Measurements from ENCODE around the gene ZNF783. TPM values are rescaled to one million over a fixed set of nuclear protein-coding genes. Genes with fewer than 3 reads are reported as not detected.

The ZNF783 gene
- polyA plus RNA-seq, 1 donor (not counting 4 experiments of a cell fraction or from before 2014, with no cell fraction given): 4.2 TPM

DNA sequence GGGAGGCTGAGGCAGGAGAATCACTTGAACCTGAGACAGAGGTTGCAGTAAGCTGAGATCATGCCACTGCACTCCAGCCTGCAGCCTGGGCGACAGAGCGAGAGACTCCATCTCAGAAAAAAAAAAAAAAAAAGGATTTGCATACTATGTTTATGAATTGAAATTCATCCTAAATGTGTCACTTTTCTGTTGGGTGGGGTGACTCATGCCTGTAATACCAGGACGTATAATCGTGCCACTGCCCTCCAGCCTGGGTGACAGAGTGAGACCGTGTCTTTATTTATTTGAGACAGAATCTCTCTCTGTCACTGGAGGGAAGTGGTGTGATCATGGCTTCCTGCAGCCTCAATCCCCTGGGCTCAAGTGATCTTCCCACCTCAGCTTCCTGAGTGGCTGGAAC, 16.8 kb upstream of the ZNF783 start:
- no peaks in the 10 kb centered on the region for H3K9me1 ChIP-seq (ENCODE audit: control insufficient read depth, extremely low read depth, insufficient read depth, low read length)
- FAIRE-seq: no peak

DNA sequence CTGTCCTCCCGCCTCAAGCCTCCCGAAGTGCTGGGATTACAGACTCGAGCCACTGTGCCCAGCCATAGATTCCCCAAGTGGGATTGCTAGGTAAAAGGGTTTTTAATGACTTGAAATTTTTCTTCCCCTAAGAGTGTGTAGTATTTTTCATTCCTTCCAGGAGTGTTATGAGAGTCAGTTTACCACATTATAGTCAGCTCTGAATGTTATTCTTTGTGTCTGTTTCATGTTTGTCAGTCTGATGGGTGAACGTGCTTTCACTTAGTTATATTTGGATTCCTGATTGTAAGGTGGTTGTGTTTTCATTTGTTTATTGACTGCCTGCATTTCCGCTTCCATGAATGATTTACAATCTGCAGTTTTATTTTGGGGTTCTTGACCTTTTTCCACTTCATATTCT, 16.3 kb upstream of the ZNF783 start:
- Histone ChIP-seq H4K20me1 (ENCODE audit: control insufficient read depth, extremely low read depth, insufficient read depth, low read length) (no peaks in the 10 kb centered on the region), H2AFZ (ENCODE audit: control insufficient read depth, low read length) (no peak overlapping the region), H3K27ac (ENCODE audit: control insufficient read depth, insufficient read depth, low read length) (no peak overlapping the region), H3K4me3 (ENCODE audit: control insufficient read depth in 2 of 3, extremely low read depth in 1 of 3, insufficient read depth in 2 of 3, low read depth in 1 of 3, low read length in 3 of 3) (no peak overlapping the region), H3K4me1 (ENCODE audit: control insufficient read depth, extremely low read depth, insufficient read depth, low read length) (peaks cover 3% of the 10 kb centered on the region), H3K9me1 (ENCODE audit: control insufficient read depth, extremely low read depth, insufficient read depth, low read length) (no peaks in the 10 kb centered on the region), H3K9ac (ENCODE audit: control insufficient read depth, extremely low read depth, insufficient read depth, low read length) (no peak overlapping the region), H3K79me2 (ENCODE audit: control insufficient read depth, insufficient read depth, low read length) (peaks cover 46% of the 10 kb centered on the region), H3K27me3 (ENCODE audit: control insufficient read depth, extremely low read depth, insufficient read depth, low read length) (no peaks in the 10 kb centered on the region), H3K9me3 (ENCODE audit: control insufficient read depth, low read depth, low read length) (no peaks in the 10 kb centered on the region), H3K4me2 (ENCODE audit: control insufficient read depth, extremely low read depth, insufficient read depth, low read depth, low read length) (no peak overlapping the region), H3K36me3 (ENCODE audit: control insufficient read depth in 2 of 2, extremely low read depth in 1 of 2, insufficient read depth in 2 of 2, low read length in 2 of 2) (peaks cover 0 to 2% of the 10 kb centered on the region in 2 experiments)
- DNase-seq (ENCODE audit: low read depth, low spot score): no peak
- dilution Hi-C loops (cut with MboI; ENCODE audit: extremely low pct_ligation_motif_present, low sequenced_read_pairs): no loop called here
- no peak for TF ChIP-seq EZH2 (IDR thresholded peaks at IDR 0.05; ENCODE audit: low read length)
- TF ChIP-seq, protein P1, sequence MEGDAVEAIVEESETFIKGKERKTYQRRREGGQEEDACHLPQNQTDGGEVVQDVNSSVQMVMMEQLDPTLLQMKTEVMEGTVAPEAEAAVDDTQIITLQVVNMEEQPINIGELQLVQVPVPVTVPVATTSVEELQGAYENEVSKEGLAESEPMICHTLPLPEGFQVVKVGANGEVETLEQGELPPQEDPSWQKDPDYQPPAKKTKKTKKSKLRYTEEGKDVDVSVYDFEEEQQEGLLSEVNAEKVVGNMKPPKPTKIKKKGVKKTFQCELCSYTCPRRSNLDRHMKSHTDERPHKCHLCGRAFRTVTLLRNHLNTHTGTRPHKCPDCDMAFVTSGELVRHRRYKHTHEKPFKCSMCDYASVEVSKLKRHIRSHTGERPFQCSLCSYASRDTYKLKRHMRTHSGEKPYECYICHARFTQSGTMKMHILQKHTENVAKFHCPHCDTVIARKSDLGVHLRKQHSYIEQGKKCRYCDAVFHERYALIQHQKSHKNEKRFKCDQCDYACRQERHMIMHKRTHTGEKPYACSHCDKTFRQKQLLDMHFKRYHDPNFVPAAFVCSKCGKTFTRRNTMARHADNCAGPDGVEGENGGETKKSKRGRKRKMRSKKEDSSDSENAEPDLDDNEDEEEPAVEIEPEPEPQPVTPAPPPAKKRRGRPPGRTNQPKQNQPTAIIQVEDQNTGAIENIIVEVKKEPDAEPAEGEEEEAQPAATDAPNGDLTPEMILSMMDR (optimal IDR thresholded peaks at IDR 0.05 in 1 of 3, IDR thresholded peaks at IDR 0.05 in 1 of 3, conservative IDR thresholded peaks at IDR 0.05 in 1 of 3; ENCODE audit: extremely low read depth in 1 of 3, insufficient read depth in 2 of 3, low read length in 3 of 3): no peak
- FAIRE-seq: no peak

More for the DNA sequence above, 16.8 kb upstream of the ZNF783 start:
- Histone ChIP-seq H3K27ac (ENCODE audit: control insufficient read depth, insufficient read depth, low read length) (no peak overlapping the region), H4K20me1 (ENCODE audit: control insufficient read depth, extremely low read depth, insufficient read depth, low read length) (no peaks in the 10 kb centered on the region), H3K27me3 (ENCODE audit: control insufficient read depth, extremely low read depth, insufficient read depth, low read length) (no peaks in the 10 kb centered on the region), H3K79me2 (ENCODE audit: control insufficient read depth, insufficient read depth, low read length) (peaks cover 51% of the 10 kb centered on the region), H3K9me3 (ENCODE audit: control insufficient read depth, low read depth, low read length) (no peaks in the 10 kb centered on the region), H3K9ac (ENCODE audit: control insufficient read depth, extremely low read depth, insufficient read depth, low read length) (no peak overlapping the region), H2AFZ (ENCODE audit: control insufficient read depth, low read length) (no peak overlapping the region), H3K4me1 (ENCODE audit: control insufficient read depth, extremely low read depth, insufficient read depth, low read length) (peaks cover 8% of the 10 kb centered on the region), H3K4me2 (ENCODE audit: control insufficient read depth, extremely low read depth, insufficient read depth, low read depth, low read length) (no peak overlapping the region), H3K4me3 (ENCODE audit: control insufficient read depth in 2 of 3, extremely low read depth in 1 of 3, insufficient read depth in 2 of 3, low read depth in 1 of 3, low read length in 3 of 3) (no peak overlapping the region), H3K36me3 (ENCODE audit: control insufficient read depth in 2 of 2, extremely low read depth in 1 of 2, insufficient read depth in 2 of 2, low read length in 2 of 2) (no peaks in the 10 kb centered on the region)
- TF ChIP-seq, protein P1 (optimal IDR thresholded peaks at IDR 0.05 in 1 of 3, IDR thresholded peaks at IDR 0.05 in 1 of 3, conservative IDR thresholded peaks at IDR 0.05 in 1 of 3; ENCODE audit: extremely low read depth in 1 of 3, insufficient read depth in 2 of 3, low read length in 3 of 3): no peak
- no peak for TF ChIP-seq EZH2 (IDR thresholded peaks at IDR 0.05; ENCODE audit: low read length)
- dilution Hi-C loops (cut with MboI; ENCODE audit: extremely low pct_ligation_motif_present, low sequenced_read_pairs): no loop called here
- DNase-seq (ENCODE audit: low read depth, low spot score): no peak
